WTC11 (cell line): ENCODE measurements around the gene SCUBE3. TPM values are rescaled to one million over a fixed set of nuclear protein-coding genes. Genes with fewer than 3 reads are reported as not detected.

Experiments used
- ATAC-seq: fragments of 200-7000 bp; cut with Tn5 transposase; 2 replicates; pipeline ENCODE4 v1.10.0; 2021; ENCODE audit warnings: mild to moderate bottlenecking, moderate library complexity
- CTCF ChIA-PET: fragments of 300-600 bp; sonication (Branson Sonifier 250); formaldehyde crosslinking; loops from one replicate; lab custom pipeline; 2021; ENCODE audit warnings: antibody characterized with exemption; lab: Charles Lee
- POLR2A ChIA-PET: fragments of 350-600 bp; sonication (Branson Sonifier 250); formaldehyde crosslinking; loops from one replicate; lab custom pipeline; 2021; ENCODE audit warnings: antibody characterized with exemption; lab: Charles Lee
- DNase-seq: peaks from one replicate; pipeline ENCODE4 v3.0.0; 2021; ENCODE audit warnings: low spot score
- H3K27ac Mint-ChIP-seq: 2 replicates; pipeline ENCODE4 v1.8.0; 2021; ENCODE audit warnings: mixed read lengths
- H3K27me3 Mint-ChIP-seq: 2 replicates; pipeline ENCODE4 v1.8.0; 2021; ENCODE audit warnings: low read depth, mild to moderate bottlenecking, moderate library complexity, mixed read lengths
- H3K36me3 Mint-ChIP-seq: 2 replicates; pipeline ENCODE4 v1.8.0; 2021; ENCODE audit warnings: mixed read lengths
- H3K4me1 Mint-ChIP-seq: 2 replicates; pipeline ENCODE4 v1.8.0; 2022; ENCODE audit warnings: mixed read lengths
- H3K4me3 Mint-ChIP-seq: 2 replicates; pipeline ENCODE4 v1.8.0; 2021; ENCODE audit warnings: mild to moderate bottlenecking, moderate library complexity, mixed read lengths
- H3K9me3 Mint-ChIP-seq: 2 replicates; pipeline ENCODE4 v1.8.0; 2021; ENCODE audit warnings: mixed read lengths
- ESRRA ChIP-seq: sonication (generic); formaldehyde crosslinking; IDR thresholded peaks from 2 replicates; pipeline ENCODE4 v1.8.1; 2022; ENCODE audit warnings: mild to moderate bottlenecking, missing genetic modification reagents, borderline replicate concordance
- HMGXB4 ChIP-seq: sonication (generic); formaldehyde crosslinking; IDR thresholded peaks from 2 replicates; pipeline ENCODE4 v1.8.1; 2023; ENCODE audit warnings: mild to moderate bottlenecking, moderate library complexity, missing genetic modification reagents
- JUN ChIP-seq: sonication (generic); formaldehyde crosslinking; IDR thresholded peaks from 2 replicates; pipeline ENCODE4 v1.8.0; 2023; ENCODE audit warnings: mild to moderate bottlenecking, missing genetic modification reagents
- KAT7 ChIP-seq: sonication (generic); formaldehyde crosslinking; IDR thresholded peaks from 2 replicates; pipeline ENCODE4 v1.8.1; 2023; ENCODE audit warnings: missing genetic modification reagents, mild to moderate bottlenecking, borderline replicate concordance
- NFYB ChIP-seq: sonication (generic); formaldehyde crosslinking; conservative IDR thresholded peaks from 2 replicates; pipeline ENCODE4 v1.8.0; 2022; ENCODE audit warnings: low read depth, missing genetic modification reagents
- NR3C1 ChIP-seq: sonication (generic); formaldehyde crosslinking; conservative IDR thresholded peaks from 2 replicates; pipeline ENCODE4 v1.8.1; 2023; ENCODE audit warnings: low read depth, mild to moderate bottlenecking, missing genetic modification reagents
- USF2 ChIP-seq: sonication (generic); formaldehyde crosslinking; IDR thresholded peaks from 2 replicates; pipeline ENCODE4 v1.8.1; 2023; ENCODE audit warnings: mild to moderate bottlenecking, missing genetic modification reagents, moderate library complexity
- ZBTB43 ChIP-seq: sonication (generic); formaldehyde crosslinking; IDR thresholded peaks from 2 replicates; pipeline ENCODE4 v1.8.1; 2023; ENCODE audit warnings: mild to moderate bottlenecking, missing genetic modification reagents
- ZNF121 ChIP-seq: sonication (generic); formaldehyde crosslinking; IDR thresholded peaks from 2 replicates; pipeline ENCODE4 v1.8.0; 2023; ENCODE audit warnings: missing genetic modification reagents
- ZNF281 ChIP-seq: sonication (generic); formaldehyde crosslinking; IDR thresholded peaks from 2 replicates; pipeline ENCODE4 v1.8.0; 2023; ENCODE audit warnings: mild to moderate bottlenecking, missing genetic modification reagents
- ZNF317 ChIP-seq: sonication (generic); formaldehyde crosslinking; IDR thresholded peaks from 2 replicates; pipeline ENCODE4 v1.8.1; 2023; ENCODE audit warnings: low read depth, mild to moderate bottlenecking, moderate library complexity, missing genetic modification reagents, borderline replicate concordance
- ZNF423 ChIP-seq: fragments of 250-450 bp; sonication (Bioruptor Pico); IDR thresholded peaks from 2 replicates; pipeline ENCODE4 v2.1.2; 2022; ENCODE audit warnings: mild to moderate bottlenecking, moderate library complexity
- ZNF512 ChIP-seq: sonication (generic); formaldehyde crosslinking; IDR thresholded peaks from 2 replicates; pipeline ENCODE4 v1.8.1; 2022; ENCODE audit warnings: missing genetic modification reagents, borderline replicate concordance
- total RNA-seq: library from RNA; stranded (reverse); gene quantifications from 3 replicates; pipeline ENCODE4 v1.2.3, GENCODE V29; 2021
- TF ChIP-seq, protein P1 (sequence below): sonication (generic); formaldehyde crosslinking; IDR thresholded peaks from 2 replicates; pipeline ENCODE4 v1.8.0; 2023; ENCODE audit warnings: missing genetic modification reagents
- TF ChIP-seq, protein P2 (sequence below): fragments of 250-450 bp; sonication (Bioruptor Pico); IDR thresholded peaks from 2 replicates; pipeline ENCODE4 v1.9.0; 2021; ENCODE audit warnings: moderate library complexity, mild to moderate bottlenecking, inconsistent platforms, borderline replicate concordance

SCUBE3 gene
- total RNA-seq, 1 experiment from 2014 or later = 2.1 TPM

- ChIA-PET POLR2A (no interaction called here), CTCF (interaction anchor here (0.9 to 3.6 kb wide), 4 partner anchors 25 to 186 kb away, joined by 3 to 23 read pairs (median 6); no protein-coding TSS in a partner anchor)
- H3K4me1 Mint-ChIP-seq = peaks cover 3% of the 10 kb centered on the region
- peaks cover 16% of the 10 kb centered on the region for H3K9me3 Mint-ChIP-seq
- ATAC-seq = no peak
- no peak overlapping the region for H3K27ac Mint-ChIP-seq
- DNase-seq = no peak
- TF ChIP-seq NR3C1 (CRISPR knock-in tag) (no peak), ESRRA (CRISPR knock-in tag) (no peak), ZNF317 (CRISPR knock-in tag) (no peak), ZNF121 (no peak), NFYB (CRISPR knock-in tag) (no peak), KAT7 (CRISPR knock-in tag) (no peak), ZNF281 (no peak), ZBTB43 (CRISPR knock-in tag) (no peak), ZNF423 (CRISPR knock-in tag) (no peak), USF2 (no peak), ZNF512 (CRISPR knock-in tag) (no peak), JUN (CRISPR knock-in tag) (no peak)
- TF ChIP-seq, protein P1, sequence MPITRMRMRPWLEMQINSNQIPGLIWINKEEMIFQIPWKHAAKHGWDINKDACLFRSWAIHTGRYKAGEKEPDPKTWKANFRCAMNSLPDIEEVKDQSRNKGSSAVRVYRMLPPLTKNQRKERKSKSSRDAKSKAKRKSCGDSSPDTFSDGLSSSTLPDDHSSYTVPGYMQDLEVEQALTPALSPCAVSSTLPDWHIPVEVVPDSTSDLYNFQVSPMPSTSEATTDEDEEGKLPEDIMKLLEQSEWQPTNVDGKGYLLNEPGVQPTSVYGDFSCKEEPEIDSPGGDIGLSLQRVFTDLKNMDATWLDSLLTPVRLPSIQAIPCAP (CRISPR knock-in tag) = no peak
- TF ChIP-seq, protein P2, sequence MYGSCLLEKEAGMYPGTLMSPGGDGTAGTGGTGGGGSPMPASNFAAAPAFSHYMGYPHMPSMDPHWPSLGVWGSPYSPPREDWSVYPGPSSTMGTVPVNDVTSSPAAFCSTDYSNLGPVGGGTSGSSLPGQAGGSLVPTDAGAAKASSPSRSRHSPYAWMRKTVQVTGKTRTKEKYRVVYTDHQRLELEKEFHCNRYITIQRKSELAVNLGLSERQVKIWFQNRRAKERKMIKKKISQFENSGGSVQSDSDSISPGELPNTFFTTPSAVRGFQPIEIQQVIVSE (CRISPR knock-in tag) = no peak
- peaks cover 3% of the 10 kb centered on the region; the same call in 1 of the 2 replicates for H3K27me3 Mint-ChIP-seq
- H3K36me3 Mint-ChIP-seq = no peaks in the 10 kb centered on the region; the same call in 1 of the 2 replicates
- H3K4me3 Mint-ChIP-seq = no peak overlapping the region
Observed at GRCh38 chr6:35173044-35173426, 40.7 kb upstream of the SCUBE3 start.

DNA sequence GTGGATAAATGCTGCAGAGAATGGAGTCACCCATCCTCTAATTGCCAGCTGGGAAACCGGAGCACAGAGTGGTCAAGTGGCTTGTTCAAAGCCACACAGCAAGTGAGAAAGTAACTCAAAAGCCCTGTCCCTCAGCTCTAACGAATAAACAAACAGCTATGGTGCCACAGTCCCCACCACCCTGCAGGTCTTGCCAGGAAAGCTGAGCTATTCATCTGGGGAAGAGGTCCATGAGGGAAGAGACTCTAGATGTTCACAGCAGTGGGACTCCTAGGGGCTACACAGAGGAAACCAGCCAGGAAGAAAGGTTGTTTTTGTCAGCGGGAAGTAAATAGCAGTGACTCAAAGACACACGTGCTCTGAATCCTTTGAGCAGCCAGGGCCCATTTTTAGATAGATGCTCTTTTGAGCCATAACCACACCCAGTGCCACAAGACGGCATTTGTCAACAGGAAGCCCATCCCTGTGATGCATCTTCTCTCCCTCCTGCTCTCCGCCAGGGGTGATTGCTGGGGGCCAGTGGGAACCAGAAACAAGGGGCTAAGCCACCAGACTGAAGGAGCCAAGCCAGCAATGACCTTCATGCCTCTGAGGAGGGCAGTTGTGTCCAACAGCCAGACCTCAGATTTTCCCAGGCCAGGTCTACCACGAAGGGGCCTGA, 40.2 kb upstream of the SCUBE3 start:
- Mint-ChIP-seq H3K27me3 (peaks cover 3% of the 10 kb centered on the region; the same call in 1 of the 2 replicates), H3K27ac (no peak overlapping the region), H3K36me3 (no peaks in the 10 kb centered on the region; the same call in 1 of the 2 replicates), H3K9me3 (peaks cover 16% of the 10 kb centered on the region), H3K4me3 (no peak overlapping the region), H3K4me1 (peaks cover 4% of the 10 kb centered on the region)
- no peak for TF ChIP-seq HMGXB4 (CRISPR knock-in tag)
- ChIA-PET CTCF (interaction anchor here (0.6 to 3.6 kb wide), 5 partner anchors 25 to 187 kb away, joined by 3 to 23 read pairs (median 4); no protein-coding TSS in a partner anchor), POLR2A (no interaction called here)
- no peak for DNase-seq
- ATAC-seq = peak; percentile 32
